ENCODE data around the gene RASAL2. TPM values are rescaled to one million over a fixed set of nuclear protein-coding genes. Genes with fewer than 3 reads are reported as not detected.

The RASAL2 gene
- total RNA-seq, 1 experiment from 2014 or later = 22.2 TPM

DNA sequence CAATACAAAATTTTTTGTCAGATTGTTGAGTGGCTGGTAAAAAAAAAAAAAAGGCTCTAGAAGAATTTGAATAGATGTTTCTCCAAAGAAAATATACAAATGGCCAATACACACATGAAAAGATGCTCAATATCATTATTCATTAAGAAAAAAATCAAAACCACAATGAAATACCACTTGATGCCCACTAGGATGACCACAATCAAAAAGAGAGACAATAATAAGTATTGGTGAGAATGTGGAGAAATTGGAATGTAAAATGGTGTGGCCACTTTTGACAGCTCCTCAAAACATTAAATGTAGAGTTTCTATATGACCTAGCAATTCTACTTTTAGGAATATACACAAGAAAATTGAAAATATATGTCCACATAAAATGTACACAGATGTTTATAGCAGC, 302.9 kb downstream of the RASAL2 start:
- H3K9ac ChIP-seq (ENCODE audit: extremely low read depth, insufficient read length, low read length) = no peak overlapping the region
- no peak overlapping the region for H2AK5ac ChIP-seq (ENCODE audit: insufficient read length, low read length)
- H3T11ph ChIP-seq (ENCODE audit: low read length) = no peak overlapping the region
- Mint-ChIP-seq H3K27me3 (ENCODE audit: low read depth) (no peaks in the 10 kb centered on the region), H3K4me1 (peaks cover 10 to 11% of the 10 kb centered on the region in 2 experiments; a peak in 3 of 4 replicates), H3K4me3 (no peak overlapping the region), H3K9me3 (no peaks in the 10 kb centered on the region), H3K36me3 (ENCODE audit: insufficient read depth in 1 of 3, low read depth in 3 of 3) (no peaks in the 10 kb centered on the region; a peak in 1 of 7 replicates), H3K27ac (no peak overlapping the region)
- H2BK20ac ChIP-seq (ENCODE audit: low read depth, low read length, poor library complexity, severe bottlenecking) = no peak overlapping the region
- H3K4me2 ChIP-seq (ENCODE audit: insufficient read depth, insufficient read length, low read length) = no peak overlapping the region
- H2BK5ac ChIP-seq (ENCODE audit: insufficient read length, low read length) = no peak overlapping the region
- no peaks in the 10 kb centered on the region for H3K9me3 ChIP-seq (ENCODE audit: control insufficient read depth, low read depth, low read length)
- H3K27me3 ChIP-seq (ENCODE audit: insufficient read depth, low read length) = no peaks in the 10 kb centered on the region
- no peak overlapping the region for H2BK15ac ChIP-seq (ENCODE audit: low read depth, low read length)
- no peaks in the 10 kb centered on the region for H3K79me2 ChIP-seq (ENCODE audit: insufficient read depth, low read length)
- H3K79me1 ChIP-seq (ENCODE audit: insufficient read depth, low read depth, low read length, poor library complexity, severe bottlenecking) = peaks cover 2% of the 10 kb centered on the region
- no peak overlapping the region for H4K91ac ChIP-seq (ENCODE audit: insufficient read length, low read depth, low read length)
- H2AFZ ChIP-seq (ENCODE audit: low read length) = no peak overlapping the region
- no peak overlapping the region for H3K27ac ChIP-seq (ENCODE audit: insufficient read length, low read depth, low read length)
- H3K23ac ChIP-seq (ENCODE audit: insufficient read length, low read depth, low read length) = no peak overlapping the region
- no peak overlapping the region for H2BK120ac ChIP-seq (ENCODE audit: low read depth, low read length, poor library complexity, severe bottlenecking)
- TF ChIP-seq, protein P1, sequence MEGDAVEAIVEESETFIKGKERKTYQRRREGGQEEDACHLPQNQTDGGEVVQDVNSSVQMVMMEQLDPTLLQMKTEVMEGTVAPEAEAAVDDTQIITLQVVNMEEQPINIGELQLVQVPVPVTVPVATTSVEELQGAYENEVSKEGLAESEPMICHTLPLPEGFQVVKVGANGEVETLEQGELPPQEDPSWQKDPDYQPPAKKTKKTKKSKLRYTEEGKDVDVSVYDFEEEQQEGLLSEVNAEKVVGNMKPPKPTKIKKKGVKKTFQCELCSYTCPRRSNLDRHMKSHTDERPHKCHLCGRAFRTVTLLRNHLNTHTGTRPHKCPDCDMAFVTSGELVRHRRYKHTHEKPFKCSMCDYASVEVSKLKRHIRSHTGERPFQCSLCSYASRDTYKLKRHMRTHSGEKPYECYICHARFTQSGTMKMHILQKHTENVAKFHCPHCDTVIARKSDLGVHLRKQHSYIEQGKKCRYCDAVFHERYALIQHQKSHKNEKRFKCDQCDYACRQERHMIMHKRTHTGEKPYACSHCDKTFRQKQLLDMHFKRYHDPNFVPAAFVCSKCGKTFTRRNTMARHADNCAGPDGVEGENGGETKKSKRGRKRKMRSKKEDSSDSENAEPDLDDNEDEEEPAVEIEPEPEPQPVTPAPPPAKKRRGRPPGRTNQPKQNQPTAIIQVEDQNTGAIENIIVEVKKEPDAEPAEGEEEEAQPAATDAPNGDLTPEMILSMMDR (conservative IDR thresholded peaks at IDR 0.05) = no peak; the same call in 2 of the 3 replicates
- DNase-seq = no peak
- H3K56ac ChIP-seq (ENCODE audit: insufficient read length, low read depth, low read length) = no peak overlapping the region
- no peak overlapping the region for H3K18ac ChIP-seq (ENCODE audit: insufficient read length, low read depth, low read length)
- no peak overlapping the region for H3K4ac ChIP-seq (ENCODE audit: low read depth, low read length)
- H4K8ac ChIP-seq (replicated peaks; ENCODE audit: insufficient read length, low read depth, low read length) = no peak overlapping the region
- no peak overlapping the region for H3K14ac ChIP-seq (ENCODE audit: insufficient read depth, low read length)
- H4K5ac ChIP-seq (ENCODE audit: insufficient read length, low read depth, low read length) = no peak overlapping the region
- H2BK12ac ChIP-seq (ENCODE audit: insufficient read length, low read depth, low read length) = no peak overlapping the region
- H3K23me2 ChIP-seq (ENCODE audit: insufficient read length, low read depth, low read length, poor library complexity, severe bottlenecking) = no peaks in the 10 kb centered on the region
- no peaks in the 10 kb centered on the region for H3K4me1 ChIP-seq (ENCODE audit: insufficient read depth, low read length)
- H4K20me1 ChIP-seq (ENCODE audit: control insufficient read depth, insufficient read depth, insufficient read length) = no peaks in the 10 kb centered on the region
